HPDE6-E6E7 (cell line): ENCODE data around the gene GLYATL3.

ENCODE experiments used
- DNase-seq: peaks from one replicate; pipeline ENCODE4 v3.0.0; 2011; ENCODE audit warnings: missing footprints; ENCODE audit errors: extremely low spot score

The GLYATL3 gene

DNA sequence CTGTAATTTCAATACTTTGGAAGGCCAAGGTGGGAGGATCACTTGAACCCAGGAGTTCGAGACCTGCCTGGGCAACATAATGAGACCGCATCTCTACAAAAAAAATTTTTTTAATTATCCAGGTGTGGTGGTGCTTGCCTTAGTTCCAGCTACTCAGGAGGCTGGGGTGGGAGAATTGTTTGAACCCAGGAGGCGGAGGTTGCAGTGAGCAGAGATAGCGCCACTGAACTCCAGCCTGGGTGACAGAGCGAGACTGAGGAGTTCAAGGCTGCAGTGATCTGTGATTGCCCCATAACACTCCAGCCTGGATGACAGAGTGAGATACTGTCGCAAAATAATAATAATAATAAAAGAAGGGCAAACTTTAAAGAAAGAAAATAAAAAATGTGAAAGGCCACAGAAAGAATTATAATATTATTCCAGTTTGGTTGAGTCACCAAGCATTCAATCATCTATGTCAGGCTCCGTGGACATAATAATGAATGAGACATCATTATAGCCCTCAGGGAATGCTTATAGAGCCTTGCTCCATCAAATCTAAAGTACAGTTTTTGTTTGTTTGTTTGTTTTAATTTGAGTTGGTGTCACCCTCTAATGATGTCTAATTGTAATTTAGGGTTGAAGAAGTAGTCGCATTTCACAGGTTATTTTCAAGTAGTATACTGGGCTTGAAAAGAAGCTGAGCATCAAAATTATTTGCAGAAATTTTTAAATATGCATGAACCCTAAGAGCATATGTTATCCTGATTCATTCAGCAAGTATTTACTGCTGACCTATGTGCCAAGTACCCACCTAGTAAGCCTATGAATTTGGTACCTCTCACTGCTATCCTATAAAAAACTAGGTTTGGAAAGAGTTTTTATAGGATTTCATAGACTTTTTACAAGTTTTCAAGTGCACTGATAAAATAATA lies 15.1 kb downstream of the GLYATL3 start:
- no peak for DNase-seq

DNA sequence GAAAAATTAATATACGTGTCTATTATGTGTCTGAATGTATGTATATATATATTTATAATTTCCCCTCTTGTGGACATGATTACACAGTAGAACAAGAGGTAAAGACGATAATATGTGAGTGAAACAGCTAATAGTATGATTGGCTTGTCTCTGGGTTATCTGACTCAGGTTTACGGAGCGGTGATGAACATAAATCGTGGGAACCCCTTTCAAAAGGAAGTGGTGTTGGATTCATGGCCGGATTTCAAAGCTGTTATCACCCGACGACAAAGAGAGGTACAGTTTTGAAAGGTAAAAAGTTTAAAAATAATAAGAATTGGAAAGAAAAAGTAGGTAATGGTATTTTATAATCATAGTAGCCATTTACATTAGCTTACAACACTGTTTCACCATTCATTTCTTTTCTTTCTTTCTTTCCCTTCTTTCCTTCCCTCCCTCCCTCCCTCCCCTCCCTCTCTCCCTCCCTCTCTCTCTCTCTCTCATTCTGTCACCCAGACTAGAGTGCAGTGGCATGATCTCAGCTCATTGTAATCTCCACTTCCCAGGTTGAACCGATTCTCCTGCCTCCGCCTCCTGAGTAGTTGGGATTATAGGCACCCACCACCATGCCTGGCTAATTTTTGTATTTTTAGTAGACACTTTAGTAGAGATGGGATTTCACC lies 15.9 kb downstream of the GLYATL3 start:
- no peak for DNase-seq

DNA sequence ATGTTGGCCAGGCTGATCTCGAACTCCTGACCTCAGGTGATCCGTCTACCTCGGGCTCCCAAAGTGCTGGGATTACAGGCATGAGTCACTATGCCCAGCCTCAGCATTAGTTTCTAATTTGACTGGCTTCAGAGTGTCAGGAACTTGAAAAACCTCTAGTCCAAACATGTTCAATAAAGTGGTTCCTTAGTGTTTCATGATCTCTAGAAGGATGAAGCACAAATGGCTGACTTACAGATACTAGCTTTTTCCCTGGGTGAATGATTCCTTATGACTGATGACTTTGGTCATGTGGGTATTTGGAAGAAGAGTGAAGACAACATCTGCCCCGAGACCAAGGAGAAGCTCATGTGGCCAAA lies 16.4 kb downstream of the GLYATL3 start:
- DNase-seq: no peak

GRCh38 chr6:49517919-49518318 lies 18.2 kb downstream of the GLYATL3 start:
- no peak for DNase-seq

- DNase-seq: no peak
Observed at GRCh38 chr6:49519660-49520059, 19.9 kb downstream of the GLYATL3 start.

- DNase-seq: no peak
Observed at GRCh38 chr6:49522710-49523593, 23.2 kb downstream of the GLYATL3 start.

- DNase-seq: no peak
Observed at GRCh38 chr6:49523901-49524300, 24.2 kb downstream of the GLYATL3 start.

GRCh38 chr6:49524541-49524940 lies 24.8 kb downstream of the GLYATL3 start:
- DNase-seq: no peak

GRCh38 chr6:49526598-49526997 lies 26.9 kb downstream of the GLYATL3 start:
- no peak for DNase-seq

- DNase-seq: no peak
Observed at GRCh38 chr6:49527320-49527719, 27.6 kb downstream of the GLYATL3 start.

DNA sequence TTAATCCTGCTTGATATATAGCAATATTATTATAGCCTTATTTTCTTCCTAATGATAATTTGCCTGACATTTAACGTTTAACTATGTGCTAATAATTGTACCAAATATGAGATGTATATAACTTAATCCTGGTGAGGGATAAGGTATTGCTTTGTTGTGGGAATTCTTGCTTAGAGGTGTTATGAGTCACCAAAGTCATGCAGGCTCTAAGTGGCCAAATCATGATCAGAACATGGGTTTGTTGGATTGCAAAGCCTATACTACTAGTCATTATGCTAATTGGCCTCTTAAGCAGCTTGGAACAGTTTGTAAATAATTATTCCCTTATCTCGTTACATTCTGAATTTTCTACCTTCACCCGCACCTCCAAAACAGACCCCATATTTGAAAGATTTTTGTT lies 28.8 kb downstream of the GLYATL3 start:
- DNase-seq: no peak

- DNase-seq: no peak
Observed at GRCh38 chr6:49530141-49530776, 30.5 kb downstream of the GLYATL3 start.

DNA sequence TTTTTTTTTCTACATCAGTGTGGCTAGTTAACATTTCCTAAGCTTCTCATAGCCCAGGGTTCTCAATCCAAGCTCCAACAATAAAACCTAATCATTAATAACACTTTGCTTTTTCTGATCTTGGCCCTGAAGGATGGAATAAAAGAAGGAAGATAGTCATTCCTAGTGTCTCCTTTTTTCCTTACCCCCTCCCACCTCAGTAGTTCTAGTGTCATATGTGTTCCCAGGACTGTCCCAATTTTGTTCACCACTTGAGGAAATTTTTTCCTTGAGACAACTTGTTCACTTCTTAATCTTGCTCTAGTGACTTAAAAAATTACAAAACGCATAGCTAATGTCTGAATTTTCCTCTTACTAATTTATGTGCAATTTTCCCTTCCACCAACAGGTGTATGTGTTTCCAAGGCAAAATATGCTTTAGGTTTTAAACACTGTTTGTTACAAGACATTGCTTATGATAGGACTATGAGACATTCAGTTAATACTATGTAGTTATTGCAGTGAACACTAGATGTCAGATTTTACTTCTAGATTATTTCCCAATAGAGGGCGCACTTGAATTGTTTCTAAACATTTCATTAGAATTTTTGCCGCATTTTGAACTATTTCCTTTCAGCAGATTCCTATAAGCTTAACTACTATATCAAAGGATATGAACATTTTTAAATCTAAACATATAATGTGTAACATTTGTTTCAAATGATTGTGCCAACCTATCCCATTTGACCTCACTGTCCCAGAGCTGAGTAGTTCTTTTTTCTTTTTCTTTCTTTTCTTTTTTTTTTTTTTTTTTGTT lies 32.2 kb downstream of the GLYATL3 start:
- DNase-seq: peak; percentile 37

DNA sequence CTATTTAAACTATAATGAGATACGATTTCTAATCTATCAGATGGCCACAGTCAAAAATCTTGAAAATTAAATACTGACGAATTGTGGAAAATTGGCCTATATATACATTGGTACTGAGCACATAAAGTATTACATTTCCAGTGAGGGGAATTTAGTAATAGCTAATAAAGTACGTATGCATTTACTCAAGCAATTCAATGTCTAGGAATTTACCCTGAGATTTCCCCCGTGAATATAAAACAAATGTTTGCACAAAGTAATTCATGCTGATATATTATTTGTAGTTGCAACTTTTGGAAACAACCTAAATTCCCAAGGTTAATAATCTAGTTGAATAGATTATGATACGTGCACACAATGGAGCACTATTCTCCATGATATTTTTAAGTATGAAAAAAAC lies 36.1 kb downstream of the GLYATL3 start:
- DNase-seq: no peak

GRCh38 chr6:49539102-49539501 lies 39.4 kb downstream of the GLYATL3 start:
- DNase-seq: no peak

DNA sequence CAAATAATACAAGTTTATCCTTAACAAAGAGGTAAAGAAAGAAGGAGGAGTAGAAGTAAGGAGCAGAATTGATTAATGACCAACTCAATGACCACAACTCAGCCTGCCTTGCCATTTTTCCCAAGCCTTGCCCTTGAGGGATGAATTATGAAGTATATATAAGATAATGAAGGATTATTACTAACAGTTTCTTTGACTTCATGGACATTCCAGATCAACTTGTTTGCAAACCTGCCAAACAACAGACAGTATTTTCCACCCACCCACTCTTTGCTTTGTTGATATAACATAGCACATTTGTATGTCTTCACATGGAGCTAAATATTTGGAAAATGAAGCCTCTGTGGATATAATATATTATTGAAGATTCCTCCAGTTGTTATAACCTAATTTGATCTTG lies 40.9 kb downstream of the GLYATL3 start:
- no peak for DNase-seq

GRCh38 chr6:49541210-49541724 lies 41.5 kb downstream of the GLYATL3 start:
- peak; percentile 57 for DNase-seq

DNA sequence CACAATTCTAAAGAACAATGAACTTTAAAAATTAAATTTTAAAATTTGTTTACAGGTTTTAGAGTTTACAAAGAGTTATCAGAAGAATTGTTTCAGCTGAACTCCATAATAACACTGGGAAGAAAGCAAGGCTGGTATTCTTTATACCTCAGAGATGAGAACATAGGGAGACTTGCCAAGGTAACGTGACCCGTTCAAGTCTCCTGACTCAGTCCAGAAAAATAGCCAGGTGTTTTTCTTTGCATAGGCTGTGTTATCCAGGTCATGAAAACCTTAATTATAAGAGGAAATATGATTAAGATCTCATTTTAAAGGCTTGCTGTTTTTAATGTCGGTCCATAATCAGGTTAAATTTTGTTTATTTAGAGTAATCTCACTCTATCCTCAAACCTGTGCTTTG lies 42.2 kb downstream of the GLYATL3 start:
- DNase-seq: no peak

GRCh38 chr6:49543087-49543858 lies 43.5 kb downstream of the GLYATL3 start:
- no peak for DNase-seq

GRCh38 chr6:49546331-49546730 lies 46.6 kb downstream of the GLYATL3 start:
- DNase-seq: no peak
